BE2C (cell line): ENCODE results near the gene CFAP54.

Source experiments
- DNase-seq: peaks from one replicate; pipeline ENCODE4 v3.0.0-alpha.2; 2020
- H3K27me3 ChIP-seq: fragments of 250-450 bp; sonication (Bioruptor Pico); 2 replicates; pipeline ENCODE4 v1.5.1; 2020; ENCODE audit warnings: mild to moderate bottlenecking
- H3K36me3 ChIP-seq: fragments of 250-450 bp; sonication (Bioruptor Pico); 2 replicates; pipeline ENCODE4 v1.5.1; 2020; ENCODE audit warnings: mild to moderate bottlenecking
- H3K4me1 ChIP-seq: fragments of 250-450 bp; sonication (Bioruptor Pico); 2 replicates; pipeline ENCODE4 v1.5.1; 2020
- H3K4me3 ChIP-seq: 2 replicates; pipeline ENCODE4 v1.5.1; 2011; ENCODE audit warnings: low read depth, low read length
- H3K9me3 ChIP-seq: fragments of 250-450 bp; sonication (Bioruptor Pico); 2 replicates; pipeline ENCODE4 v1.5.1; 2020
- CTCF ChIP-seq: IDR thresholded peaks from 2 replicates; pipeline ENCODE4 v1.5.1; 2012; ENCODE audit warnings: mild to moderate bottlenecking, low read depth, low read length

CFAP54 gene

GRCh38 chr12:96605684-96606083 is 116.3 kb downstream of the CFAP54 start:
- H3K4me3 ChIP-seq: no peak overlapping the region
- no peak for TF ChIP-seq CTCF
- no peak for DNase-seq
- H3K36me3 ChIP-seq: no peaks in the 10 kb centered on the region
- no peaks in the 10 kb centered on the region for H3K4me1 ChIP-seq
- H3K9me3 ChIP-seq: no peaks in the 10 kb centered on the region
- H3K27me3 ChIP-seq: peaks cover 12% of the 10 kb centered on the region

- DNase-seq: no peak
- H3K27me3 ChIP-seq: peaks cover 12% of the 10 kb centered on the region
- no peaks in the 10 kb centered on the region for H3K9me3 ChIP-seq
- no peaks in the 10 kb centered on the region for H3K36me3 ChIP-seq
- TF ChIP-seq CTCF: no peak
- no peaks in the 10 kb centered on the region for H3K4me1 ChIP-seq
- H3K4me3 ChIP-seq: no peak overlapping the region
Observed at GRCh38 chr12:96606134-96606533, 116.8 kb downstream of the CFAP54 start.

- H3K9me3 ChIP-seq: no peaks in the 10 kb centered on the region
- no peaks in the 10 kb centered on the region for H3K4me1 ChIP-seq
- TF ChIP-seq CTCF: no peak
- peaks cover 12% of the 10 kb centered on the region for H3K27me3 ChIP-seq
- H3K4me3 ChIP-seq: no peak overlapping the region
- no peaks in the 10 kb centered on the region for H3K36me3 ChIP-seq
- DNase-seq: no peak
Observed at GRCh38 chr12:96606644-96607043, 117.3 kb downstream of the CFAP54 start.

GRCh38 chr12:96617178-96617577 is 127.8 kb downstream of the CFAP54 start:
- peak; percentile 33 for TF ChIP-seq CTCF
- H3K27me3 ChIP-seq: no peaks in the 10 kb centered on the region
- no peak for DNase-seq
- H3K4me3 ChIP-seq: no peak overlapping the region
- no peaks in the 10 kb centered on the region for H3K4me1 ChIP-seq
- no peaks in the 10 kb centered on the region for H3K9me3 ChIP-seq
- H3K36me3 ChIP-seq: no peaks in the 10 kb centered on the region

- TF ChIP-seq CTCF: no peak
- DNase-seq: no peak
Observed at GRCh38 chr12:96623155-96623554, 133.8 kb downstream of the CFAP54 start.

GRCh38 chr12:96623656-96624217 is 134.4 kb downstream of the CFAP54 start:
- H3K36me3 ChIP-seq: no peaks in the 10 kb centered on the region
- no peak overlapping the region for H3K4me3 ChIP-seq
- H3K27me3 ChIP-seq: no peaks in the 10 kb centered on the region
- H3K4me1 ChIP-seq: no peaks in the 10 kb centered on the region
- TF ChIP-seq CTCF: no peak
- no peaks in the 10 kb centered on the region for H3K9me3 ChIP-seq
- DNase-seq: no peak

More at GRCh38 chr12:96623155-96623554, 133.8 kb downstream of the CFAP54 start:
- Histone ChIP-seq H3K36me3 (no peaks in the 10 kb centered on the region), H3K27me3 (no peaks in the 10 kb centered on the region), H3K9me3 (no peaks in the 10 kb centered on the region), H3K4me3 (no peak overlapping the region), H3K4me1 (no peaks in the 10 kb centered on the region)
